HEK293 (cell line): Measurements from ENCODE around the gene PC.

Experiments used
- CTCF ChIA-PET: fragments of 350-600 bp; formaldehyde crosslinking; extraction: SDS; loops from one replicate; lab custom pipeline; 2021; ENCODE audit warnings: antibody characterized with exemption; lab: Yijun Ruan, JAX
- POLR2A ChIA-PET: fragments of 300-600 bp; formaldehyde crosslinking; extraction: SDS; loops from one replicate; lab custom pipeline; 2020; ENCODE audit warnings: antibody characterized with exemption, inconsistent platforms; lab: Yijun Ruan, JAX
- H3K27ac ChIP-seq: fragments of 200-500 bp; sonication (Bioruptor generic); 2 replicates; pipeline ENCODE4 v1.5.1; 2014; ENCODE audit warnings: low read depth, low read length, control low read depth, inconsistent platforms; ENCODE audit errors: extremely low read depth
- H3K36me3 ChIP-seq, 2 experiments: fragments of 200-500 bp in 1 of 2; sonication (Bioruptor generic) in 1 of 2; 1 replicate in 1 of 2; 2 replicates in 1 of 2; pipeline ENCODE4 v1.5.1; 2014 to 2017; ENCODE audit warnings: inconsistent platforms in 2 of 2, low read length in 2 of 2; ENCODE audit not compliant: control insufficient read depth in 2 of 2, insufficient read depth in 1 of 2
- H3K4me1 ChIP-seq: fragments of 200-500 bp; sonication (Bioruptor generic); 2 replicates; pipeline ENCODE4 v1.5.1; 2014; ENCODE audit warnings: mild to moderate bottlenecking, low read length, inconsistent platforms; ENCODE audit not compliant: control insufficient read depth, insufficient read depth
- H3K4me3 ChIP-seq: 2 replicates; pipeline ENCODE4 v1.5.1; 2011; ENCODE audit warnings: low read depth, mild to moderate bottlenecking, control low read depth, low read length, moderate library complexity
- H3K9me3 ChIP-seq: fragments of 200-500 bp; sonication (Bioruptor generic); 2 replicates; pipeline ENCODE4 v1.5.1; 2014; ENCODE audit warnings: low read depth, low read length, inconsistent platforms; ENCODE audit not compliant: control insufficient read depth, insufficient read depth
- AEBP2 ChIP-seq: fragments of 450-650 bp; formaldehyde crosslinking; IDR thresholded peaks from 2 replicates; pipeline ENCODE4 v1.5.1; 2016; ENCODE audit warnings: missing biosample characterization, missing genetic modification characterization, borderline replicate concordance
- GLI2 ChIP-seq: fragments of 450-650 bp; formaldehyde crosslinking; IDR thresholded peaks from 2 replicates; pipeline ENCODE4; 2017; ENCODE audit warnings: missing biosample characterization, missing genetic modification characterization, low read depth, borderline replicate concordance
- PATZ1 ChIP-seq: fragments of 450-650 bp; formaldehyde crosslinking; IDR thresholded peaks from 2 replicates; pipeline ENCODE4 v1.5.1; 2016; ENCODE audit warnings: missing biosample characterization, missing genetic modification characterization
- REST ChIP-seq: fragments of 450-650 bp; formaldehyde crosslinking; IDR thresholded peaks from 2 replicates; pipeline ENCODE4 v1.5.1; 2016; ENCODE audit warnings: missing biosample characterization, missing genetic modification characterization
- ZBTB26 ChIP-seq: fragments of 450-650 bp; formaldehyde crosslinking; optimal IDR thresholded peaks from 2 replicates; pipeline ENCODE3; 2016; ENCODE audit warnings: missing biosample characterization, mild to moderate bottlenecking, missing genetic modification characterization
- ZBTB8A ChIP-seq: fragments of 450-650 bp; formaldehyde crosslinking; IDR thresholded peaks from 2 replicates; pipeline ENCODE4 v1.5.1; 2016; ENCODE audit warnings: missing biosample characterization, missing genetic modification characterization
- ZNF19 ChIP-seq: fragments of 450-650 bp; formaldehyde crosslinking; IDR thresholded peaks from 2 replicates; pipeline ENCODE4; 2016; ENCODE audit warnings: missing biosample characterization, missing genetic modification characterization, low read depth
- ZNF292 ChIP-seq: fragments of 450-650 bp; formaldehyde crosslinking; IDR thresholded peaks from 2 replicates; pipeline ENCODE4 v1.5.1; 2016; ENCODE audit warnings: low read depth, missing biosample characterization, missing genetic modification characterization, borderline replicate concordance
- ZNF37A ChIP-seq: fragments of 450-650 bp; IDR thresholded peaks from 2 replicates; pipeline ENCODE4 v1.5.1; 2018; ENCODE audit warnings: missing biosample characterization, missing genetic modification characterization
- ZNF391 ChIP-seq: fragments of 450-650 bp; formaldehyde crosslinking; IDR thresholded peaks from 2 replicates; pipeline ENCODE4 v1.5.1; 2016; ENCODE audit warnings: low read depth, missing biosample characterization, missing genetic modification characterization, borderline replicate concordance
- ZNF404 ChIP-seq: fragments of 450-650 bp; formaldehyde crosslinking; IDR thresholded peaks from 2 replicates; pipeline ENCODE4 v1.5.1; 2017; ENCODE audit warnings: missing biosample characterization, missing genetic modification characterization
- ZNF433 ChIP-seq: fragments of 450-650 bp; formaldehyde crosslinking; IDR thresholded peaks from 2 replicates; pipeline ENCODE4 v1.5.1; 2016; ENCODE audit warnings: missing biosample characterization, missing genetic modification characterization, low read depth
- ZNF518A ChIP-seq: fragments of 450-650 bp; formaldehyde crosslinking; conservative IDR thresholded peaks from 2 replicates; pipeline ENCODE4 v1.5.1; 2016; ENCODE audit warnings: low read depth, missing biosample characterization, missing genetic modification characterization
- ZNF529 ChIP-seq: fragments of 450-650 bp; formaldehyde crosslinking; IDR thresholded peaks from 2 replicates; pipeline ENCODE4 v1.5.1; 2017; ENCODE audit warnings: missing genetic modification characterization, missing biosample characterization; ENCODE audit not compliant: insufficient replicate concordance
- ZNF558 ChIP-seq: fragments of 450-650 bp; formaldehyde crosslinking; IDR thresholded peaks from 2 replicates; pipeline ENCODE4 v1.5.1; 2016; ENCODE audit warnings: missing biosample characterization, missing genetic modification characterization
- ZNF623 ChIP-seq: fragments of 450-650 bp; formaldehyde crosslinking; IDR thresholded peaks from 2 replicates; pipeline ENCODE4 v1.5.1; 2016; ENCODE audit warnings: missing biosample characterization, missing genetic modification characterization
- ZNF654 ChIP-seq: fragments of 450-650 bp; formaldehyde crosslinking; IDR thresholded peaks from 2 replicates; pipeline ENCODE4 v1.5.1; 2016; ENCODE audit warnings: low read depth, missing biosample characterization, missing genetic modification characterization
- ZNF704 ChIP-seq: fragments of 450-650 bp; formaldehyde crosslinking; IDR thresholded peaks from 2 replicates; pipeline ENCODE4 v1.5.1; 2016; ENCODE audit warnings: missing biosample characterization, missing genetic modification characterization
- ZSCAN4 ChIP-seq: fragments of 450-650 bp; formaldehyde crosslinking; IDR thresholded peaks from 2 replicates; pipeline ENCODE4 v1.5.1; 2017; ENCODE audit warnings: missing biosample characterization, missing genetic modification characterization
- ZXDB ChIP-seq: fragments of 450-650 bp; formaldehyde crosslinking; IDR thresholded peaks from 2 replicates; pipeline ENCODE4 v1.5.1; 2016; ENCODE audit warnings: missing biosample characterization, missing genetic modification characterization

PC gene

GRCh38 chr11:66996609-66997273 is 38.6 kb upstream of the PC start:
- H3K36me3 ChIP-seq: no peaks in the 10 kb centered on the region
- H3K9me3 ChIP-seq: no peaks in the 10 kb centered on the region
- H3K27ac ChIP-seq: no peak overlapping the region
- H3K4me1 ChIP-seq: no peaks in the 10 kb centered on the region
- CTCF ChIA-PET: interaction anchor here (0.6 to 1.7 kb wide), 5 partner anchors 10 to 558 kb away, joined by 3 to 5 read pairs (median 4); partner anchors contain the start of genes MRPL11 and SYT12
- POLR2A ChIA-PET: interaction anchor here (0.6 to 0.7 kb wide), 2 partner anchors 10 to 87 kb away, joined by 5 to 6 read pairs; no protein-coding TSS in a partner anchor
- H3K4me3 ChIP-seq: no peak overlapping the region
- TF ChIP-seq PATZ1 (tag by site-specific recombination) (no peak), ZSCAN4 (no peak), AEBP2 (tag by site-specific recombination) (no peak), ZNF558 (peak; percentile 88), ZNF518A (tag by site-specific recombination) (peak; percentile 94), GLI2 (tag by site-specific recombination) (peak; percentile 56; the same call in 1 of the 2 replicates), REST (peak; percentile 75), ZBTB26 (tag by site-specific recombination) (no peak), ZNF623 (tag by site-specific recombination) (peak; percentile 81), ZNF19 (tag by site-specific recombination) (0 out of 2 replicates have a peak, but pooled peaks have one; percentile 67), ZNF704 (tag by site-specific recombination) (0 out of 2 replicates have a peak, but pooled peaks have one; percentile 44), ZNF37A (tag by site-specific recombination) (no peak), ZNF404 (tag by site-specific recombination) (peak; percentile 89), ZBTB8A (peak; percentile 67), ZNF433 (tag by site-specific recombination) (peak; percentile 48), ZNF391 (no peak), ZNF654 (peak; percentile 36), ZXDB (tag by site-specific recombination) (peak; percentile 67), ZNF529 (tag by site-specific recombination) (peak; percentile 36), ZNF292 (tag by site-specific recombination) (0 out of 2 replicates have a peak, but pooled peaks have one; percentile 12)
